Stimulated activated CD4-positive, alpha-beta T cell treated with anti-CD3 and anti-CD28 coated beads, Interleukin-4, amount 100 ng/mL, for 24 hours (primary cell): ENCODE results near the gene NEMP1.

Source experiments
- DNase-seq: peaks from one replicate; pipeline ENCODE4 v3.0.0-alpha.2; 2020

The NEMP1 gene

GRCh38 chr12:57107456-57108155 lies 29.0 kb upstream of the NEMP1 start:
- no peak for DNase-seq

GRCh38 chr12:57106021-57106708 lies 27.6 kb upstream of the NEMP1 start:
- no peak for DNase-seq

- DNase-seq: no peak
These were observed 26.6 kb upstream of the NEMP1 start for GRCh38 chr12:57105011-57105753.

- DNase-seq: no peak
These were observed 25.8 kb upstream of the NEMP1 start for GRCh38 chr12:57104292-57104910.

GRCh38 chr12:57103856-57104255 lies 25.3 kb upstream of the NEMP1 start:
- DNase-seq: no peak

- DNase-seq: no peak
These were observed 23.5 kb upstream of the NEMP1 start for GRCh38 chr12:57101892-57102695.

GRCh38 chr12:57099766-57100165 lies 21.2 kb upstream of the NEMP1 start:
- no peak for DNase-seq

GRCh38 chr12:57099047-57099714 lies 20.6 kb upstream of the NEMP1 start:
- no peak for DNase-seq

- DNase-seq: no peak
These were observed 20.0 kb upstream of the NEMP1 start for GRCh38 chr12:57098546-57098945.

- no peak for DNase-seq
These were observed 18.9 kb upstream of the NEMP1 start for GRCh38 chr12:57097554-57097835.

- no peak for DNase-seq
These were observed 18.4 kb upstream of the NEMP1 start for GRCh38 chr12:57096748-57097553.

- DNase-seq: no peak
These were observed 17.5 kb upstream of the NEMP1 start for GRCh38 chr12:57096099-57096572.

- DNase-seq: no peak
These were observed 16.8 kb upstream of the NEMP1 start for GRCh38 chr12:57095440-57095839.

GRCh38 chr12:57094208-57095160 lies 15.9 kb upstream of the NEMP1 start:
- DNase-seq: no peak

- peak; percentile 74 for DNase-seq
These were observed 15.0 kb upstream of the NEMP1 start for GRCh38 chr12:57093415-57094207.

- no peak for DNase-seq
These were observed 14.4 kb upstream of the NEMP1 start for GRCh38 chr12:57092876-57093414.

GRCh38 chr12:57092529-57092862 lies 13.9 kb upstream of the NEMP1 start:
- no peak for DNase-seq

- DNase-seq: no peak
These were observed 13.3 kb upstream of the NEMP1 start for GRCh38 chr12:57091638-57092528.
